LNCaP clone FGC (cell line): Measurements from ENCODE around the gene NR1I2.

Source experiments
- DNase-seq: peaks from one replicate; pipeline ENCODE4 v3.0.0-alpha.2; 2011; ENCODE audit warnings: low read depth
- H3K4me3 ChIP-seq: 2 replicates; pipeline ENCODE4 v1.5.1; 2011; ENCODE audit warnings: mild to moderate bottlenecking, low read depth, low read length, control low read depth
- CTCF ChIP-seq: IDR thresholded peaks from 2 replicates; pipeline ENCODE4 v1.5.1; 2012; ENCODE audit warnings: mild to moderate bottlenecking; ENCODE audit not compliant: control insufficient read depth, insufficient read depth; ENCODE audit errors: extremely low read depth

Gene NR1I2

GRCh38 chr3:119864476-119864875, 82.6 kb downstream of the NR1I2 start:
- H3K4me3 ChIP-seq, result no peak overlapping the region
- TF ChIP-seq CTCF, result no peak
- DNase-seq, result no peak
